H4 (cell line): ENCODE measurements around the gene CCT8L2. TPM values are rescaled to one million over a fixed set of nuclear protein-coding genes. Genes with fewer than 3 reads are reported as not detected.
"Not testable (repeated sequence)": the region's sequence is repeated elsewhere in the genome, so short reads cannot be mapped to it uniquely, and the experiment has no call there.

Source experiments
- DNase-seq: peaks from one replicate; pipeline ENCODE4 v3.0.0-alpha.2; 2015; ENCODE audit warnings: low spot score
- total RNA-seq: library from RNA; depleted of rRNA; stranded (reverse); fragments of >200 nt; shearing (Covaris generic); gene quantifications from 2 replicates; pipeline ENCODE4 v1.2.3, GENCODE V29; 2014; rRNA removed

CCT8L2 gene
- total RNA-seq, 1 experiment from 2014 or later, result not detected

- no peak for DNase-seq
These were observed 33.3 kb downstream of the CCT8L2 start for GRCh38 chr22:16559056-16559955.

DNA sequence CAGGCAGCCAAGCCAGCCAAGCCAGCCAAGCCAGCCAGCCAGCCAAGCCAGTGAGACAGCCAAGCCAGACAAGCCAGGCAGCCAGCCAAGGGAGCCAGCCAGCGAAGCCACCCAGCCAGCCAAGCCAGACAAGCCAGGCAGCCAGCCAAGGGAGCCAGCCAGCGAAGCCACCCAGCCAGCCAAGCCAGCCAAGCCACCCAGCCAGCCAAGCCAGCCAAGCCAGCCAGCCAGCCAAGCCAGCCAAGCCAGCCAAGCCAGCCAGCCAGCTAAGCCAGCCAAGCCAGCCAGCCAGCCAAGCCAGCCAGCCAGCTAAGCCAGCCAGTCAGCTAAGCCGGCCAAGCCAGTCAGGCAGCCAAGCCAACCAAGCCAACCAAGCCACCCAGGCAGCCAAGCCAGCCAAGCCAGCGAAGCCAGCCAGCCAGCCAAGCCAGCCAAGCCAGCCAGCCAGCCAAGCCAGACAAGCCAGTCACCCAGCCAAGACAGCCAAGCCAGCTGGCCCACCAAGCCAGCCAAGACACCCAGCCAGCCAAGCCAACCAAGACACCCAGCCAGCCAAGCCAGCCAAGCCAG, 34.1 kb downstream of the CCT8L2 start:
- DNase-seq, result not testable (repeated sequence)

DNA sequence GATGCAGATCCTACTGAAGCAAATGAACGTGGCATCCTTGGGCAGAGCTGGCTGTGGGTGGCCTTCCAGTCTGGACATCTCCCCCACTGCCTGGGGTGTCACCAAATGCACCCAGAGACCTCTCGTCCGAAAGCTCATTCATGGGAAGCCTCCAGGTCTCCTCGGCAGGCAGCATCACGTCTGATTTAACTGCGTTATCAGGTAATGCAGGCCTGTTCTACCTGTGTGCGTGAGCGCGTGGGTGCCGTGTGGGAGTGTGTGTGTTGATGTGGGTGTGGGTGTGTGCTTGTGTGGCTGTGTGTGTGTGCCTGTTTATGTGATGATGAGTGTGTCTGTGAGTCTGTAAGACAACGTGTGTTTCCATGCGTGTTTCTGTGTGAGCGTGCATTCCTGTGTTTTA, 35.1 kb downstream of the CCT8L2 start:
- DNase-seq, result not testable (repeated sequence)

- DNase-seq, result not testable (repeated sequence)
These were observed 37.3 kb downstream of the CCT8L2 start for GRCh38 chr22:16555077-16555994.

DNA sequence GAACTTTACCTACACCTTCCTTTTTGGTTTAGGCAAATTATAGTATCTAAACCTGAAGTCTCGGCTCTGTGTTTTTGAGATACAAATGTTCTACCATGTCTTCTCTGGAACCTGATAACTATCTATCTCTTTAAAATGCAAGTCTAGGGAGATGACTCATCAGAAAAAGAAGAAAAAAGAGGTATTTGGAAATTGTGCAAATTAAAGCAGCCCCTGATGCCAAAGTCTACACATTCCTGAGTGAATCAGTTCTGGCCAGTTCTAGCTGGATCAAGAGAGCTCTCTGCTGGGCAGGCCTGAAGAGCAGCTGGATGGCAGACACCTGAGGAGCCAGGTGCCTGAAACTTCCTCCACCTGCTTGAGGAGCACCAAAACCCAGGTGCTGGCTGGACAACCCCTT, 49.3 kb downstream of the CCT8L2 start:
- not testable (repeated sequence) for DNase-seq

Other genes starting within 250 kb of the CCT8L2 start
- 0.06 TPM in 1 of 2 replicates, not detected in the other for gene XKR3, start 232.6 kb upstream of the CCT8L2 start, total RNA-seq